ENCODE data around the gene DCX.
"Not testable (repeated sequence)": the region's sequence is repeated elsewhere in the genome, so short reads cannot be mapped to it uniquely, and the experiment has no call there.

Gene DCX

GRCh38 chrX:111365770-111366325, 46.1 kb downstream of the DCX start:
- no peak for DNase-seq

- no peak for DNase-seq
These were observed 48.3 kb downstream of the DCX start for GRCh38 chrX:111363741-111364140.

GRCh38 chrX:111361751-111362150, 50.2 kb downstream of the DCX start:
- DNase-seq: no peak

GRCh38 chrX:111360839-111361238, 51.2 kb downstream of the DCX start:
- DNase-seq: no peak

GRCh38 chrX:111355523-111356115, 56.4 kb downstream of the DCX start:
- no peak for DNase-seq

GRCh38 chrX:111354496-111354895, 57.5 kb downstream of the DCX start:
- no peak for DNase-seq

- DNase-seq: no peak
These were observed 58.2 kb downstream of the DCX start for GRCh38 chrX:111353793-111354192.

- peak; percentile 74 for DNase-seq
These were observed 59.6 kb downstream of the DCX start for GRCh38 chrX:111352424-111352823.

- DNase-seq: no peak
These were observed 62.1 kb downstream of the DCX start for GRCh38 chrX:111349934-111350333.

- no peak for DNase-seq
These were observed 62.9 kb downstream of the DCX start for GRCh38 chrX:111349101-111349500.

GRCh38 chrX:111348429-111348828, 63.6 kb downstream of the DCX start:
- no peak for DNase-seq

- DNase-seq: not testable (repeated sequence)
These were observed 65.8 kb downstream of the DCX start for GRCh38 chrX:111346150-111346549.

GRCh38 chrX:111340054-111340453, 71.9 kb downstream of the DCX start:
- DNase-seq: no peak

- no peak for DNase-seq
These were observed 72.8 kb downstream of the DCX start for GRCh38 chrX:111339212-111339611.

GRCh38 chrX:111338095-111338698, 73.8 kb downstream of the DCX start:
- no peak for DNase-seq

- DNase-seq: peak; percentile 49
These were observed 74.8 kb downstream of the DCX start for GRCh38 chrX:111337067-111337637.

- no peak for DNase-seq
These were observed 75.9 kb downstream of the DCX start for GRCh38 chrX:111336141-111336540.

GRCh38 chrX:111329370-111329769, 82.6 kb downstream of the DCX start:
- DNase-seq: no peak

GRCh38 chrX:111328858-111329257, 83.1 kb downstream of the DCX start:
- no peak for DNase-seq

- DNase-seq: no peak
These were observed 89.6 kb downstream of the DCX start for GRCh38 chrX:111322231-111322855.

GRCh38 chrX:111319451-111319850, 92.5 kb downstream of the DCX start:
- DNase-seq: no peak

GRCh38 chrX:111318901-111319300, 93.1 kb downstream of the DCX start:
- DNase-seq: no peak

GRCh38 chrX:111309083-111309482, 102.9 kb downstream of the DCX start:
- DNase-seq: peak; percentile 56

- DNase-seq: no peak
These were observed 104.0 kb downstream of the DCX start for GRCh38 chrX:111308039-111308438.
